Type B pancreatic cell (in vitro differentiated cells): Measurements from ENCODE around the gene NPBWR2. TPM values are rescaled to one million over a fixed set of nuclear protein-coding genes. Genes with fewer than 3 reads are reported as not detected.

Experiments used
- DNase-seq: peaks from one replicate; pipeline ENCODE4 v3.0.0; 2021; ENCODE audit warnings: mixed read lengths; ENCODE audit not compliant: unreplicated experiment; ENCODE audit errors: extremely low spot score
- H3K27ac Mint-ChIP-seq: 2 replicates; pipeline ENCODE4 v1.8.0; 2021; ENCODE audit warnings: mild to moderate bottlenecking, mixed read lengths
- H3K27me3 Mint-ChIP-seq: 2 replicates; pipeline ENCODE4 v1.8.0; 2021; ENCODE audit warnings: mixed read lengths
- H3K36me3 Mint-ChIP-seq: 2 replicates; pipeline ENCODE4 v1.8.0; 2021; ENCODE audit warnings: mixed read lengths
- H3K4me1 Mint-ChIP-seq: one replicate; pipeline ENCODE4 v1.8.0; 2021; ENCODE audit warnings: mixed read lengths; ENCODE audit not compliant: unreplicated experiment
- H3K4me3 Mint-ChIP-seq: 2 replicates; pipeline ENCODE4 v1.8.0; 2021; ENCODE audit warnings: mild to moderate bottlenecking, mixed read lengths
- H3K9me3 Mint-ChIP-seq: 2 replicates; pipeline ENCODE4 v1.8.0; 2021; ENCODE audit warnings: mixed read lengths
- CTCF ChIP-seq: fragments of 200-600 bp; sonication (generic); conservative IDR thresholded peaks from 2 replicates; pipeline ENCODE4 v1.5.0; 2021; ENCODE audit warnings: antibody characterized with exemption, mild to moderate bottlenecking
- total RNA-seq: library from RNA; stranded (reverse); gene quantifications from 2 replicates; pipeline ENCODE4 v1.2.1, GENCODE V29; 2021; ENCODE audit warnings: low replicate concordance

Gene NPBWR2
- total RNA-seq, 1 donor from 2014 or later = not detected

GRCh38 chr20:64067733-64068307 lies 39.5 kb downstream of the NPBWR2 start:
- TF ChIP-seq CTCF = no peak
- Mint-ChIP-seq H3K4me3 (no peak overlapping the region), H3K4me1 (peaks cover 10% of the 10 kb centered on the region), H3K27ac (no peak overlapping the region), H3K9me3 (no peaks in the 10 kb centered on the region), H3K27me3 (no peaks in the 10 kb centered on the region), H3K36me3 (no peaks in the 10 kb centered on the region)
- no peak for DNase-seq

- TF ChIP-seq CTCF = no peak
- H3K27ac Mint-ChIP-seq = no peak overlapping the region
- no peak overlapping the region for H3K4me3 Mint-ChIP-seq
- H3K27me3 Mint-ChIP-seq = no peaks in the 10 kb centered on the region
- H3K4me1 Mint-ChIP-seq = peaks cover 14% of the 10 kb centered on the region
- DNase-seq = no peak
- H3K9me3 Mint-ChIP-seq = no peaks in the 10 kb centered on the region
- no peaks in the 10 kb centered on the region for H3K36me3 Mint-ChIP-seq
Observed at GRCh38 chr20:64067005-64067632, 40.2 kb downstream of the NPBWR2 start.

- Mint-ChIP-seq H3K4me3 (peak overlapping the region; percentile 36), H3K9me3 (no peaks in the 10 kb centered on the region), H3K27me3 (no peaks in the 10 kb centered on the region), H3K36me3 (no peaks in the 10 kb centered on the region), H3K27ac (no peak overlapping the region), H3K4me1 (peaks cover 16% of the 10 kb centered on the region)
- DNase-seq = no peak
- no peak for TF ChIP-seq CTCF
Observed at GRCh38 chr20:64065974-64066343, 41.4 kb downstream of the NPBWR2 start.

GRCh38 chr20:64065062-64065973 lies 42.0 kb downstream of the NPBWR2 start:
- no peaks in the 10 kb centered on the region for H3K27me3 Mint-ChIP-seq
- H3K27ac Mint-ChIP-seq = no peak overlapping the region
- no peak for TF ChIP-seq CTCF
- peak overlapping the region; percentile 36 for H3K4me3 Mint-ChIP-seq
- H3K9me3 Mint-ChIP-seq = no peaks in the 10 kb centered on the region
- no peak for DNase-seq
- H3K36me3 Mint-ChIP-seq = no peaks in the 10 kb centered on the region
- H3K4me1 Mint-ChIP-seq = peaks cover 16% of the 10 kb centered on the region

- no peak for TF ChIP-seq CTCF
- Mint-ChIP-seq H3K27me3 (peaks cover 3% of the 10 kb centered on the region), H3K4me1 (peaks cover 19% of the 10 kb centered on the region), H3K4me3 (peak overlapping the region; percentile 95), H3K36me3 (no peaks in the 10 kb centered on the region), H3K9me3 (no peaks in the 10 kb centered on the region), H3K27ac (peak overlapping the region; percentile 75)
- no peak for DNase-seq
Observed at GRCh38 chr20:64064145-64064698, 43.1 kb downstream of the NPBWR2 start.
